ENCODE results near the gene CAPN5.
"Not testable (repeated sequence)": the region's sequence is repeated elsewhere in the genome, so short reads cannot be mapped to it uniquely, and the experiment has no call there.

The CAPN5 gene

DNA sequence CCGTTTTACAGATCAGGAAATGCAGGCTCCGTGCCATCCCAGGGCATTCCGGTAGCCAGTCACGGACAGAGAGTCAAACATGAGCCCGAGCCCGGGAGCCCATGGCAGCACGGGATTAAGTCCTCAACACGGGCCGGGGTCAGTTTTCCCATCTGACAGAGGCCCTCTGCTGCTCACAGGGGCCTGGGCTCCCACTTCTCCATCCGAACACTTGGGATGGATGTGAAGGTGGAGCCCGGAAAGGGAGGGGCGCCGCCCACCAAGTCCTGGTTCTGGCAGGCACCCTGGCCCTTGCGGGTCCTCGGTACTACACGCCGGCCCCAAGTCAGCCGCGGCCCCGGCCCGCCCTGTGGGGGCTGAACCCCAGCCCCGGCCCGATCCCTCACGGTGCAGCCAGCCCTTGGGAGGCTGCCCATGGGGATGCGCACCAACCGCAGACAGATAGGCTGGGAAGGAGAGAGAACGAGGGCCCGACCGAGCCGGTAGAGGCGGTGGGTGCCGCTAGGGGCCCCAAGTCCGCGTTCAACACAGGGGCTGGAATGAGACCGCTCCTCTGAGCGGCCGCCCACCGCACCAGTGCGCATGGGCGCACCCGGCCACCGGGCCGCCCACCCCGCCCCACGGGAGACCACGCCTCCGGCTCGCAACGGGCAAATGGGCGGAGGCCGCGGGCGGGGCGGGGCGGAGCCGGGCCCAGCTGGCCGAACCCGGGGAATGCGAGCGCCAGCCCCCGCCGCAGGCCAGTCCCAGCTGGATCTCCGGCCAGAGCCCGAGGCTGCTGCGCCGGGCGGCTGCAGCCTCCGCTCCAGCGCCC is at the start of gene CAPN5:
CAPN5 (plus strand) TSS at position 743 of the 814 bp plus-strand sequence. CDS start 17,916 bp downstream, outside the sequence.
- peak; percentile 78 to 84 for DNase-seq

DNA sequence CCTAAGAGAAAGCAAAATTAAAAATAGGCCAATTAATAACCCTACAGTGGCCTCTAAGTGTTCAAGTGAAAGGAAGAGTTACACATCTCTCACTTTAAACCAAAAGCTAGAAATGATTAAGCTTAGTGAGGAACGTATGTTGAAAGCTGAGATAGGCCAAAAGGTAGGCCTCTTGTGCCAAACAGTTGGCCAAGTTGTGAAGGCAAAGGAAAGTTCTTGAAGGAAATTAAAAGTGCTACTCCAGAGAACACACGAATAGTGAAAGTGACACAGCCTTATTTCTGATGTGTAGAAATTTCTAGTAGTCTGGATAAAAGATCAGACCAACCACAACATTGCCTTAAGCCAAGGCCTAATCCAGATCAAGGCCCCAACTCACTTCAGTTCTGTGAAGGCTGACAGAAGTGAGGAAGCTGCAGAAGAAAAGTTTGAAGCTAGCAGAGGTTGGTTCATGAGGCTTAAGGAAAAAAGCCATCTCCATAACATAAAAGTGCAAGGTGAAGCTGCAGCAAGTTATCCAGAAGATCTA is 48.3 kb upstream of the CAPN5 start:
- DNase-seq = not testable (repeated sequence)

DNA sequence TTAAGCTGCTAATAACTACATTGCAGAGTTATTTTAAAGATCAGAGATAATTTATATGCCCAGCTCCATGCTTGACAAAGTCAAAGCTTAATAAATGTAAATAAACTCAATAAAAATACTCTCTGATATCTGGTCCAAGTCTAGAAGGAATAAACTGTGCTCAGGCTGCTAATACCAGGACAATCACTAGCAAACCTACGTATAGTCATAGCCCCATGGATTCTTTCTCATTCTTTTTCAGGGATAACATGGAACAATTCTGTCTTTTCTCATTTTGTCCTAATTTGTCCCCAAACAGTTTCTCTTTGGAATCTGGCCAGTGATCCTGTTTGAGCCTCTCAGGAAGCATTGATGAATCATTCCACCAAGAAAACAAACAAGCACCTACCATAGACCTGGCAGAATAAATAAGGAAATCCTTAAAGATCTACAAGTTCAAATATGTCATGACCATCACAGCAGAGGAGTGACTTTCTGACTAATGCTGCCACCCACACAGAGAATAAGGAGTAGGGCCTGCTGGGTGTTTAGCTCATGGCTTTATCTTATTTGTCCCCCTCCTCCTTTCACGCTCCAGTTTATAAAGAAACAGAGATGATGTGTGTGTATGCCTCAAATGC is 46.7 kb upstream of the CAPN5 start:
- DNase-seq = no peak

DNA sequence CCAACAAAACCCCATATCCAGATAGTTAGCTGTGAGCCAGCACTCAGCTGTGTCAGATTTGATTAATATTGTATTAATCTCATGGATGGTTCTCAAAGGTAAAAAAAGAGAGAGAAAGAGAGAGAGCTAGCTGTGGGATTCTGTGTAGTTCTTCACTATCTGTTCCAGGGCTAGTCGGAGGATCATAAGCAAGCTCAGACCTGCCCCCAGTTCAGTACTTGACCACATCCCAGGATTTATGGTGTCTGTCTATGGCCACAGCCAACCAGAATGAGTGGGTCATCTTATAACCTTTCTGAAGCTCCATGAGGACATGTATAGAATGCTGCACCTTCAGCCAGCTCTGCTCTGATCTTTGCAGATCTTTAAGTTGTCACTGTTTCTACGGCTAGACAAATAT is 46.0 kb upstream of the CAPN5 start:
- no peak for DNase-seq

DNA sequence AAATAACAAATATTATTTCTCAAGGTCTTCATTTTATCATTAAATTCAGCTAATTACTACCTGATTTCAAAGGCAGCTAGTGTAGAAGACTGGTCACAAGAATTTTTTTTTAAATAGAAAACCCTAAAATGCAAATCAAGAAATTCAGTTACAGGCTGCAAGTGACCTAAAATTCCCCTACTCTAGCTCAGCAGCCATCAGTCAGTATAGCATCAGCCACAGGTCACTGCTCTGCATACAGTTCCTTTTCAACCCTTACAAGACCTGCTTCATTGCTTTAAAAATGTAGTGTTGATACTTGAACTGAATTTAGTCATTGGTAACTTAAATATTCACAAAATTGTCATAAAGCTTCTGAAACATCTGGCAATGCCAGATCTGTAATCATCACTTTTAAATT is 42.0 kb upstream of the CAPN5 start:
- DNase-seq = no peak

DNA sequence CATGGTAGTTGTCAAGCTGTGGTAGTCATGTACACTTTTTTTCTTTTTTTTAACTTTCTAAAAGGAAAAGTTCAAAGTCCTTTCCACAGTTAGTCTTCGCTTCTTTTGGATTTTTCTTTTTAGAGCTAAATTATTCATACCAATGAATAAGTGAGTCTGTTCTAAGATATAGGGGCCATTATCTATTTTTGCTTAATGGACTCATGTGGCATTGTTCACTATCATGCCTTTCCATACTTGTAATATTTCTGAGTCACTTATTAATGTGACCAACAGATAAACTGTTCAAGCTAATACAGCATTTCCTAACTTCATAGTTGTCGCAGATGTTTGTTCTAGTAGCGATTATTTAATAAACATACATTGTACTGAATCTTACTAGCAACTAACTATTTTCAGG is 40.5 kb upstream of the CAPN5 start:
- no peak for DNase-seq

DNA sequence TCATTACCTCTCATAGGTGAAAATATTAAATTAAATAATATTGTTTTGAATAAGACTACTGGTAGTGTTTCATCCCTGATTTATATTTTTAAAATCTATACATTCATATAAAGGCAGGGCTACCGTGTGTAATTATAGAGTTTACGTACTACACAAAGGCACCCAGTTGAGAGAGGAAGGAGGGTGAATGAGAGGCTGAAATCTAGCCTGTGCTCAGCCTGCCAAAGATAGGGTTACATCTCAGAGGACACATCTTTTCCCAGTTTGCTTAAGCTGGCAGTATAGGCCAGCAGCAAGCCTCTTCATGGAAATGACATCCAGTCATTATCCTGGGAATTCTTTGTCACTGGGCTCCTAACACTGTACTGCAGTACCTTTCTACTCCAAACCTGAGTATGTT is 40.0 kb upstream of the CAPN5 start:
- DNase-seq = no peak

DNA sequence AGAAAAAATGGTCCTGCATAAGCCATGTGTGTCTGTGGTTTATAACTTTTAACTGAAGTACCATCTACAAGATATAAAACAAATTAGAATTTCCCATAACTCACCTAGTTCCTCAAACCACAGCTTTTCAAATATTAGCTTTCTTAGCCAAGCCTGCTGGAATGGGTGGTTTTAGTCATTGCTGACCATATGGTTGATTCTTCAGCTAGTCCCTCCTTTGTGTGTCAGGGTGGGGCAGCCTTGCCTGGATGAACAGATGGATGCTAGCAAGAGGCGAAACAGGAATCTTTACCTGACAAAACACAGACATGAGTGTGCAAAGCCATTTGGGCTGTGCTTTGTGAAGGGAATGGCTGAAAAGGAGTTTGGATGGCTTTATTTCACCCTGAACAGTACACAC is 39.5 kb upstream of the CAPN5 start:
- DNase-seq = no peak

DNA sequence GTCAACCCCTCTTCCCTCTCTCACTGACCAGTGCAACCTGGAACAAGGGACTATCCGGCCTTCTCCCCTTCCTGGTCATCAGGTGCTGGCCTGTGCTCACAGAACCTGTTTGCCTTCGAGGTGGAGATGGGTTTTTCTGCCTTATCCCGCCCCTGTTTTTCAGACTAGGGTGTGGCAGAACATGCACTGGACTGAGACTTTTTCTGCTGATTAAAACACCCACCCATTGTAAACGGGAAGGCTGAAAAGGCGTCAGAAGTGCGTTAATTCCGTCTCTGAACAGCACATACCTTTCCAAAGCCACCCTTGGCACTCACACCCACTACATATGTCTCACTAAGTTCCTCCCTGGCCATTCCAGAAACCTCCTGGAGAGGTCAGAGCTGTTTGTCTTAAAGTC is 36.9 kb upstream of the CAPN5 start:
- no peak for DNase-seq

DNA sequence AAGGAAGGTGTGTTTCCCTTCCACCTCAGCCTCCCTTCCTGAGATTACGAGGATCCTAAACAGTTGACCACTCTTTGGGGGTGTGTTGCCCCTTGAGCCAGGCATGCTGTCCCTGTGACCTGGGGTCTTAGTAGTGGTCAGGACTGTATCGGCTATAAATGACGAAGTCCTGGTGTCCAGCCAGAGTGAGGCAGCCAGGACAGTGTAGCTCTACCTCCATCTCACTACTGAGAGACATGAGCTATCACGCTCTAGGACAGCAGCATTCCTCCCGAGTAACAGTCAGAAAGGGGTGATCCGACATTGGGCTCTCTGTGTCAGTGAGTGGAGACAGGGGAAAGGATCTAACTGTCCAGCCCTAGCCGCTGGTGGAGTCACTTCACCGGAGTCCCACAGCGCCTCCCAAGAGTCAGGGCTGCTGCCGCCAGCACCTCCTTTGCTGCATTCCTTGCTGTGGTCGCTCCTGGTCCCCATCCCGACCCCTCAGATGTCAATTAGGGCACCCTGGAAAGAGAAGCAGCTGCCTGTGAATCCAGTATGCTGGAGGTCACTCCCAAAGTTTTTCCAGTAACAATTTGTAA is 35.8 kb upstream of the CAPN5 start:
- DNase-seq = no peak

DNA sequence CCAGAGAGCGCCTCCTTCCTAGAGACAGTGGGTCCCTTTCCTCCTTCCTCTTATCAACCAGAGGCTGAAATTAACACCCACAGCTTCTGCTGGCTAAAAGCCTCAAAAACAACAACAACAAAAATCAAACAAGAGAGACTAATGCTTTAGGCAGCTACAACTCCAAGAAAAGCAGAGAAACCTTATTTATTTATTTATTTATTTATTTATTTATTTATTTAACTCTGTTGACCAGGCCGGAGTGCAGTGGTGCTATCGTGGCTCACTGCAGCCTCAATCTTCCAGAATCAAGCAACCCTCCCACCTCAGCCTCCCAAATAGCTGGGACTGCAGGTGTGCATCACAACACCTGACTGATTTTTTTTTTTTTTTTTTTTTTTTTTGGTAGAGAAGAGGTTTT is 35.2 kb upstream of the CAPN5 start:
- DNase-seq = no peak

DNA sequence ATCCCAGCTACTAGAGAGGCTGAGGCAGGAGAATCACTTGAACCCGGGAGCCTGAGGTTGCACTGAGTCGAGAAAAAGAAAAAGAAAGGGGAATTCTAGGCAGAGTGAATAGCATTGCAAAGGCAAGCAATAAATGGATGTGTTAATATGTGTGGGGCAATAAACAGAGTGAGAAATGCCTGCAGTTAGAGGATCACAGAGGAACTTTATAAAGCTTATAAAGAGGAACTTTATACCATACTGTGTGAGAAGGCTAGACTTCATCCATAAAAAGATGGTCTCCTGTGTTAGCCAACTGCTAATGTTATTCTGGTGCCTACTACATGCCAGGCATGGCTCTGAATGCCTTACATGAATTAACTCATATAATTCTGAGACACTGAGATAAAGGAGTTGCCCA is 31.7 kb upstream of the CAPN5 start:
- DNase-seq = no peak

DNA sequence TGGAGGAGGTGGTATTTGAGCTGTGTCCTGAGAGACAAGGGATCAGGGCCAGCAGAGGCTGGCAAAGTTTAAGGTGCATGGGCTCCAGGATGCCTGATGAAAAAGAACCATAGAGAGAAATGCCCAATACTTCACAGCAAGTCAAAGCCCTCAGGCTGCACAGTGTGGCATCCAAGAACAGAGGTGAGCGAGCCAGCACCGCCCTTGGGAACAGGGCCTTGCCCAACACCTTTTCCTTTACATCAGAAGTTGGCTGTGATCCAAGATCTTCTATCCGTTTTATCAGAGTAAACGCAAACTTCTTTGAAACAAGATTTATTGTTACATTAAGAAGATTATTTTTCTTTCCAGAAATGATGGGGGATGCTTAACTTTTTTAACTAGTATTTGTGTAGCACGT is 31.2 kb upstream of the CAPN5 start:
- no peak for DNase-seq

DNA sequence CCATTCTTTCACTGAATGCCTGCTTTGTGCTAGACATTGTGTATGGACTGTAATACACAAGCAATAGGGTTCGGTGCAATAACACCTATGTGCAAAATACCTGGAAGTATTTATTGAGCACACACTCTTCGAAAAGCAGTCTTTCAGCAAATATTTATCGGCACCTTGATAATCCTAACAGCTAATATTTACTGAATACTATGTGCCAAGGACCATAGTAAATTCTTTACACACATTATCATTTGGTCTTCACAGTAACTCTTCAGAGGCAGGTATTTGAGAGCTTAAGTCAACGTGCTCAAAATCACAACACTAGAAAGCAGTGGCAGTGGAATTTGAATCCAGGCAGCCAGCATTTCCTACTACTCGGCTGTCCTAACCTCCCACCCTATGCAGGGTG is 30.4 kb upstream of the CAPN5 start:
- no peak for DNase-seq

DNA sequence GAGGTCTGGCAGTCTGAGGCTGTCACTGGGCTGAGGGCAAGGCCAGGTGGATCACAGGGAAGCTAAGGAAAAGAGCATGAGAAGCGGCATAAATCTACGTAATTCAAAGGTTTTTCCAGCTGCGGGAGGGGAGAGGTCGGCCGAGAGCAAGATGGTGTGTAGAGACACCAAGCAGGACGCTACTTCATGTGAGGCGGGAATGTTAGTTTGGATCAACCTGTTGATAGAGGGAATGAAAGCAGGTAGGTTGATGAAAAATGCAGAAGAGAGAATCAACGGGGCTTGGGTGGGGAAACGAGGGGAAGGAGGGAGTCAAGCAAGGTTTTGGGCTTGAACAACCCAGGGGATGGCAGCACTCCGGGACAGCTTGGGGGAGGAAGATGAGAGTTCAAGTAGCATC is 29.7 kb upstream of the CAPN5 start:
- DNase-seq = no peak

DNA sequence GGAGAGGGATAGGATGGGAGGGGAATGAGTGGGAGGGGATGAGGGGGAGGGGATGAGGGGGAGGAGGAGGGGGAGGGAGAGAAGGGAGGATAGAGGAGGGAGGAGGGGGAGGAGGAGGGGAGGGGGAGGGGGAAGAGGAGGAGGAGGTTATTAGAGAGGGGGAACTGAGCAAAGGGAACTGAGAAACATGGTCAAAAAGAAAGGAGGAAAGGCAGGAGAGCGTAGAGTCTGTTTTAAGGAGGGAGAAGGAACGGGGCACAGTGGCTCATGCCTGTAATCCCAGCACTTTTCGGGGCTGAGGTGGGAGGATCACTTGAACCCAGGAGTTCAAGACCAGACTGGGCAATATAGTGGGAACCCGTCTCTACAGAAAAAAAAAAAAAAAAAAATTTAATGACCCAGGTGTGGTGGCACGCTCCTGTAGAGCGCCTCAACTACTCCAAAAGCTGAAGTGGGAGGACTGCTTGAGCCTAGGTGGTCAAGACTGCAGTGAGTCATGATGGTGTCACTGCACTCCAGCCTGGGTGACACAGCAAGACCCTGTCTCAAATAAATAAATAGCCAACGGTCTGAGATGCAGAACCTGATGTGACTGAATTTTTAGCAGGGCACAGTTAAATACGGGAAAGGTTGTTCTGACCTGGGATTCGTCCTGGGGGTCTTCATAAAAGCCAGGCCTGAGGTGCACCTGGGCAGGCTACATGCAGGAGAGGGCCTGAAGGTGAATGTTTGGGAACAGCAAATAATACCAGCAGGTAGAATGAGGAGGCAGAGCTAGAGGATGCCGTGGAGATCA is 28.5 kb upstream of the CAPN5 start:
- no peak for DNase-seq

DNA sequence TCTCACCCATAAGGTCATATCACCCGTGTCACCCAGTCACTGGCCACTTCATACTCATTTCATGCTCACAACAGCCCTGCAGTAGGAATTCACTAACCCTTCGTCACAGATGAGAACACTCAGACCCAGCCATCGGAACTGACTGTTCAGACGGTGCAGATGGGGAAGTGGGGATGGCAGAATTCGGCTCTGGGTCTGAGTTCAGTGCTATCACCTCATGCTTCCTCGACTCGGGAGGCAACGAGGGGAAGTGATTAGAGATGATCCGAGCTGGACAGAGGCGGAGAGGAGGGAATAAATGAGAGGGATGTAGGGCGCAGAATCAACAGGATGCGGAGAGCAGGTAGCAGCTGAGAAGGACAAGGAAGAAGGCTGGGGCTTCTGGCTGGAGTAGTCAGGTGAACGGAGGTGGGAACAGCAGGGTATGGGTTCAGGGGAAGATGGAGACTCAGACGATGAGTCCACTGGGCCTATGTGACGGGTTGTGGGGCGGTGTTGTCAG is 27.9 kb upstream of the CAPN5 start:
- no peak for DNase-seq

DNA sequence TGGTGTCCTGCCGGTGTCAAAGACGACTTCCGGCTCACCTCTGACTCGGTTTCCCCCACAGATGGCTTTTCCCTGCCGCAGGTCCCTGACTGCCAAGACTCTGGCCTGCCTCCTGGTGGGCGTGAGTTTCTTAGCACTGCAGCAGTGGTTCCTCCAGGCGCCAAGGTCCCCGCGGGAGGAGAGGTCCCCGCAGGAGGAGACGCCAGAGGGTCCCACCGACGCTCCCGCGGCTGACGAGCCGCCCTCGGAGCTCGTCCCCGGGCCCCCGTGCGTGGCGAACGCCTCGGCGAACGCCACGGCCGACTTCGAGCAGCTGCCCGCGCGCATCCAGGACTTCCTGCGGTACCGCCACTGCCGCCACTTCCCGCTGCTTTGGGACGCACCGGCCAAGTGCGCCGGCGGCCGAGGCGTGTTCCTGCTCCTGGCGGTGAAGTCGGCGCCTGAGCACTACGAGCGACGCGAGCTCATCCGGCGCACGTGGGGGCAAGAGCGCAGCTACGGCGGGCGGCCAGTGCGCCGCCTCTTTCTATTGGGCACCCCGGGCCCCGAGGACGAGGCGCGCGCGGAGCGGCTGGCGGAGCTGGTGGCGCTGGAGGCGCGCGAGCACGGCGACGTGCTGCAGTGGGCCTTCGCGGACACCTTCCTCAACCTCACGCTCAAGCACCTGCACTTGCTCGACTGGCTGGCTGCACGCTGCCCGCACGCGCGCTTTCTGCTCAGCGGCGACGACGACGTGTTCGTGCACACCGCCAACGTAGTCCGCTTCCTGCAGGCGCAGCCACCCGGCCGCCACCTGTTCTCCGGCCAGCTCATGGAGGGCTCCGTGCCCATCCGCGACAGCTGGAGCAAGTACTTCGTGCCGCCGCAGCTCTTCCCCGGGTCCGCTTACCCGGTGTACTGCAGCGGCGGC is 27.0 kb upstream of the CAPN5 start:
- DNase-seq = no peak

DNA sequence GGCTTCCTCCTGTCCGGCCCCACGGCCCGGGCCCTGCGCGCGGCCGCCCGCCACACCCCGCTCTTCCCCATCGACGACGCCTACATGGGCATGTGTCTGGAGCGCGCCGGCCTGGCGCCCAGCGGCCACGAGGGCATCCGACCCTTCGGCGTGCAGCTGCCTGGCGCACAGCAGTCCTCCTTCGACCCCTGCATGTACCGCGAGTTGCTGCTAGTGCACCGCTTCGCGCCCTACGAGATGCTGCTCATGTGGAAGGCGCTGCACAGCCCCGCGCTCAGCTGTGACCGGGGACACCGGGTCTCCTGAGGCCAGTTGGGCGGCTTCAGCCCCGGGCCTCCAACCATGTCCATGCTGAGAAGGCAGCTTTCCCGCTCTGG is 26.4 kb upstream of the CAPN5 start:
- DNase-seq = no peak

DNA sequence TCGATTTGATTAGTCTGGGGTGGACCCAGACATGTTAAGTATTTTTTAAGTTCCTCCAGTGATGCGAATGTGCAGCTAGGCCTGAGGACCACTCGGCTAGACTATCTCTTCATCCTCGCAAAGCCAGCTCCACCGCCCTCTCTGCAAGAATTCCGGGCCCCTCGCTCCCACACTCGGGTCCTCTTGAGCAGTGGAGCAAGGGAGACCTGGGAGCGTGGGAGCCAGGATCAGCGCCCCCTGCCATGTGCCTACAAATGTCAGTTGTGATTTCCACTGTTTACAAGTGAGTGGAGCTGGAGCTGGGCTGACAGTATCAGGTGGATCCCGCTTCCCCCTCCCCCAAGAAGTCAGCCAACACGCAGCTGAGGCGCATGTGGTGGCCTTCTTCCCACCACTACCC is 25.9 kb upstream of the CAPN5 start:
- DNase-seq = no peak

DNA sequence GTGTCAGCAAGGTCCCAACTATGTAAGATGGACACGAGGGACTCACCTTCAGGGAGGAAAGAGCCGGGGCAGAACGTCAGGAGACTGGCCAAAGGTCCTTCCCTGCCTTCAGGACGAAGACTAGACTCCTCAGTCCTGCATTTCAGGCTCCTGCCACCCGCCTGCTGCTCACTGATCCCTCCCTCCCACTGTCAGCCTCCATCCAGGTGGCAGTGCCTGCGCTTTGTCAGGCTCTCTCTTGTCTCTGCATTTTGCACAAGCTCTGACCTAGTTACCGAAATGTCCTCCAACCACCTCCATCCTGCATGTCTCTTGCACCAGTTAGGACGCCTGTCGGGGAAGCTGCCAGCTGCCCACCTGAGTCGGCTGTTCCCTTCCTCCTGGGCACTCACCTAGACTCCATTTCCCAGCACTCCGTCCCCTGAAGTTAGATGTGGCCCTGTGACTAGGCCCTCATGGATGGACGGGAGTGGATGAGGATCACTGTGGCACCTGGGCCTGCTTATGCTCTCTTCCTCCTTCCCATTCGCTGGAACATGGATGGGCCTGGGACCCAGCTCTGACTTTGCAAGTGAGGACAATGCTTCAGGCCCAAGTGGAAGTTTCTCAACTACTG is 24.6 kb upstream of the CAPN5 start:
- DNase-seq = no peak

DNA sequence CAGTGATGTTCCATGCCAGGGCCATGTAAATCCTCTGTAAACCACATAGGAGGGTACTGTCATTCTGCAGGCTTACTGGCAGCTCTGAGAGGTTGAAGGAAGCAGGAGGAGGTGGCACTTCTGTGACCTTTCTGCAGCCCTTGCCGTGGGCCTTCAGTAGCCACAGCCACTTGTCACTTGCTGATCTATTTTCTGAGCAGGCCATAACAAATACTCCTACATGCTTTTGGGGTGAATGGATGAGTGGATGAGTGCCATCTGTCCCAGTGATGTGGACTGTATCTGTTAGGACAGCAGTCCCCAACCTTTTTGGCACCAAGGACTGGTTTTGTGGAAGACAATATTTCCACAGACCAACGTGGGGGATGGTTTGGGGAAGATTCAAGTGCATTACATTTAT is 22.4 kb upstream of the CAPN5 start:
- no peak for DNase-seq

Measured in activated CD4-positive, alpha-beta T cell treated with anti-CD3 and anti-CD28 coated beads for 4 hours (primary cell).